OCI-LY3 (cell line): ENCODE measurements around the gene CASQ2.

Source experiments
- H2AFZ ChIP-seq: fragments of 200-600, 300-600 bp; shearing (Covaris generic); 2 replicates; pipeline ENCODE4 v1.6.0; 2014; ENCODE audit warnings: antibody characterized with exemption, low read depth, low read length
- H3K27ac ChIP-seq: fragments of 200-600, 300-600 bp; sonication (generic); 2 replicates; pipeline ENCODE4 v1.5.1; 2014; ENCODE audit warnings: mild to moderate bottlenecking, low read length, moderate library complexity, mixed read lengths
- H3K27me3 ChIP-seq: fragments of 200-600, 300-600 bp; sonication (generic); 2 replicates; pipeline ENCODE4 v1.6.1; 2014; ENCODE audit warnings: low read depth, low read length, mixed read lengths
- H3K36me3 ChIP-seq: fragments of 200-600, 300-600 bp; sonication (generic); replicated peaks from 2 replicates; pipeline ENCODE3; 2014; ENCODE audit warnings: low read depth, low read length, mixed read lengths
- H3K4me1 ChIP-seq: fragments of 300-600, 200-600 bp; sonication (generic); 2 replicates; pipeline ENCODE4 v1.6.1; 2014; ENCODE audit warnings: low read length, mixed read lengths
- H3K4me2 ChIP-seq: fragments of 200-600, 300-600 bp; sonication (generic); 2 replicates; pipeline ENCODE4 v1.6.1; 2014; ENCODE audit warnings: low read length, mixed read lengths
- H3K4me3 ChIP-seq: fragments of 300-600, 200-600 bp; sonication (generic); 2 replicates; pipeline ENCODE4 v1.5.1; 2014; ENCODE audit warnings: antibody characterized with exemption, mild to moderate bottlenecking, low read length, moderate library complexity
- H3K79me2 ChIP-seq: fragments of 300-600, 200-600 bp; shearing (Covaris generic); 2 replicates; pipeline ENCODE4 v1.6.1; 2014; ENCODE audit warnings: mild to moderate bottlenecking, low read length, mixed read lengths
- H3K9ac ChIP-seq: fragments of 300-600, 200-600 bp; shearing (Covaris generic); 2 replicates; pipeline ENCODE4 v1.6.0; 2014; ENCODE audit warnings: mild to moderate bottlenecking, low read length, moderate library complexity
- H3K9me3 ChIP-seq: fragments of 200-600, 300-600 bp; shearing (Covaris generic); 2 replicates; pipeline ENCODE4 v1.6.1; 2014; ENCODE audit warnings: low read length, mixed read lengths; ENCODE audit not compliant: insufficient read depth
- H4K20me1 ChIP-seq: fragments of 200-600, 300-600 bp; sonication (generic); 2 replicates; pipeline ENCODE4 v1.6.1; 2016; ENCODE audit warnings: low read length, mixed read lengths; ENCODE audit not compliant: insufficient read depth
- CTCF ChIP-seq: fragments of 200-600, 300-600 bp; sonication (generic); IDR thresholded peaks from 2 replicates; pipeline ENCODE4 v1.5.1; 2014; ENCODE audit warnings: antibody characterized with exemption, low read length, low read depth
- EZH2phosphoT487 ChIP-seq: fragments of 200-600 bp; shearing (Covaris generic); IDR thresholded peaks from 2 replicates; pipeline ENCODE4 v1.6.1; 2018; ENCODE audit warnings: antibody characterized with exemption, mixed run types, low read depth

The CASQ2 gene

GRCh38 chr1:115746021-115746690 is 22.4 kb downstream of the CASQ2 start:
- Histone ChIP-seq H2AFZ (no peak overlapping the region), H3K4me2 (no peak overlapping the region), H3K36me3 (no peaks in the 10 kb centered on the region), H3K9me3 (no peaks in the 10 kb centered on the region), H3K4me1 (no peaks in the 10 kb centered on the region), H3K79me2 (no peaks in the 10 kb centered on the region), H3K27me3 (no peaks in the 10 kb centered on the region), H4K20me1 (no peaks in the 10 kb centered on the region), H3K4me3 (no peak overlapping the region), H3K27ac (no peak overlapping the region), H3K9ac (no peak overlapping the region)
- TF ChIP-seq EZH2phosphoT487 (no peak), CTCF (no peak)

GRCh38 chr1:115744646-115745275 is 23.8 kb downstream of the CASQ2 start:
- H3K36me3 ChIP-seq = no peaks in the 10 kb centered on the region
- H4K20me1 ChIP-seq = no peaks in the 10 kb centered on the region
- no peaks in the 10 kb centered on the region for H3K27me3 ChIP-seq
- no peak overlapping the region for H3K27ac ChIP-seq
- H3K4me3 ChIP-seq = no peak overlapping the region
- H3K79me2 ChIP-seq = no peaks in the 10 kb centered on the region
- no peak overlapping the region for H2AFZ ChIP-seq
- H3K9me3 ChIP-seq = no peaks in the 10 kb centered on the region
- no peak overlapping the region for H3K9ac ChIP-seq
- no peak for TF ChIP-seq CTCF
- TF ChIP-seq EZH2phosphoT487 = no peak
- no peak overlapping the region for H3K4me2 ChIP-seq
- H3K4me1 ChIP-seq = no peaks in the 10 kb centered on the region

GRCh38 chr1:115740811-115741210 is 27.7 kb downstream of the CASQ2 start:
- H3K79me2 ChIP-seq = no peaks in the 10 kb centered on the region
- H3K9me3 ChIP-seq = no peaks in the 10 kb centered on the region
- no peak overlapping the region for H3K9ac ChIP-seq
- no peak overlapping the region for H3K4me2 ChIP-seq
- no peaks in the 10 kb centered on the region for H4K20me1 ChIP-seq
- no peaks in the 10 kb centered on the region for H3K36me3 ChIP-seq
- TF ChIP-seq CTCF (no peak), EZH2phosphoT487 (no peak)
- no peak overlapping the region for H3K4me3 ChIP-seq
- no peak overlapping the region for H3K27ac ChIP-seq
- H2AFZ ChIP-seq = no peak overlapping the region
- H3K4me1 ChIP-seq = no peaks in the 10 kb centered on the region
- no peaks in the 10 kb centered on the region for H3K27me3 ChIP-seq

- H3K27me3 ChIP-seq = peaks cover 3% of the 10 kb centered on the region; the same call in 1 of the 2 replicates
- no peaks in the 10 kb centered on the region for H3K9me3 ChIP-seq
- H3K79me2 ChIP-seq = no peaks in the 10 kb centered on the region
- H2AFZ ChIP-seq = no peak overlapping the region
- H3K4me3 ChIP-seq = no peak overlapping the region
- no peak overlapping the region for H3K9ac ChIP-seq
- no peaks in the 10 kb centered on the region for H4K20me1 ChIP-seq
- H3K4me2 ChIP-seq = no peak overlapping the region
- peaks cover 11% of the 10 kb centered on the region for H3K4me1 ChIP-seq
- no peaks in the 10 kb centered on the region for H3K36me3 ChIP-seq
- H3K27ac ChIP-seq = no peak overlapping the region
- no peak for TF ChIP-seq CTCF
- no peak for TF ChIP-seq EZH2phosphoT487
These were observed 36.2 kb downstream of the CASQ2 start for GRCh38 chr1:115732316-115732715.
